HepG2 (cell line): ENCODE measurements around the gene FNDC3A. TPM values are rescaled to one million over a fixed set of nuclear protein-coding genes. Genes with fewer than 3 reads are reported as not detected.

Source experiments
- AHDC1 ChIP-seq: sonication (generic); formaldehyde crosslinking; IDR thresholded peaks from 2 replicates; pipeline ENCODE4 v1.5.1; 2020; ENCODE audit warnings: mild to moderate bottlenecking, missing genetic modification reagents, borderline replicate concordance
- CENPX ChIP-seq: sonication (generic); formaldehyde crosslinking; IDR thresholded peaks from 2 replicates; pipeline ENCODE4 v1.9.0; 2021; ENCODE audit warnings: mild to moderate bottlenecking, missing genetic modification reagents, moderate library complexity
- CREB3 ChIP-seq: sonication (generic); formaldehyde crosslinking; IDR thresholded peaks from 2 replicates; pipeline ENCODE4 v1.5.0; 2020; ENCODE audit warnings: missing genetic modification reagents
- KDM5B ChIP-seq: sonication (generic); formaldehyde crosslinking; IDR thresholded peaks from 2 replicates; pipeline ENCODE4 v1.4.0; 2020; ENCODE audit warnings: missing genetic modification reagents, mild to moderate bottlenecking, borderline replicate concordance
- KMT2B ChIP-seq: IDR thresholded peaks from 2 replicates; pipeline ENCODE4 v1.6.1; 2016; ENCODE audit warnings: missing genetic modification reagents, missing compliant biosample characterization
- LCORL ChIP-seq, 2 experiments: fragments of 450-650 bp in 1 of 2; sonication (generic) in 1 of 2; formaldehyde crosslinking in 1 of 2; IDR thresholded peaks; 2 replicates each; pipeline versions ENCODE4 v1.5.0 to v1.6.1; 2017 to 2020; ENCODE audit warnings: antibody characterized with exemption in 1 of 2, missing genetic modification reagents in 1 of 2
- MAX ChIP-seq: IDR thresholded peaks from 2 replicates; pipeline ENCODE4 v1.6.1; 2012; ENCODE audit warnings: inconsistent platforms
- NFYB ChIP-seq: sonication (generic); formaldehyde crosslinking; IDR thresholded peaks from 2 replicates; pipeline ENCODE4 v1.4.0; 2020; ENCODE audit warnings: missing genetic modification reagents
- PRPF4 ChIP-seq: fragments of 200-400 bp; formaldehyde crosslinking; IDR thresholded peaks from 2 replicates; pipeline ENCODE4 v1.6.1; 2016; ENCODE audit warnings: low read length, low read depth; ENCODE audit not compliant: poor library complexity, severe bottlenecking
- SP140L ChIP-seq: sonication (generic); formaldehyde crosslinking; IDR thresholded peaks from 2 replicates; pipeline ENCODE4 v1.4.0; 2020; ENCODE audit warnings: missing genetic modification reagents, borderline replicate concordance
- TEAD3 ChIP-seq: optimal IDR thresholded peaks from 2 replicates; pipeline ENCODE3; 2016; ENCODE audit warnings: borderline replicate concordance
- ZFP36 ChIP-seq: fragments of 150-350 bp; IDR thresholded peaks from 2 replicates; pipeline ENCODE4 v1.6.1; 2018; ENCODE audit warnings: borderline replicate concordance, low read length, low read depth; ENCODE audit not compliant: partially characterized antibody
- ZFP91 ChIP-seq: sonication (generic); formaldehyde crosslinking; IDR thresholded peaks from 2 replicates; pipeline ENCODE4 v1.9.0; 2022; ENCODE audit warnings: missing genetic modification reagents, mild to moderate bottlenecking, borderline replicate concordance
- ZNF235 ChIP-seq: sonication (generic); formaldehyde crosslinking; IDR thresholded peaks from 2 replicates; pipeline ENCODE4 v1.8.1; 2023; ENCODE audit warnings: mild to moderate bottlenecking, missing genetic modification reagents, borderline replicate concordance
- ZNF30 ChIP-seq: sonication (generic); formaldehyde crosslinking; IDR thresholded peaks from 2 replicates; pipeline ENCODE4 v1.5.0; 2020; ENCODE audit warnings: mild to moderate bottlenecking, missing genetic modification reagents
- ZNF326 ChIP-seq: sonication (generic); formaldehyde crosslinking; IDR thresholded peaks from 2 replicates; pipeline ENCODE4 v1.4.0; 2020; ENCODE audit warnings: missing genetic modification reagents, borderline replicate concordance
- ZNF34 ChIP-seq: sonication (generic); formaldehyde crosslinking; IDR thresholded peaks from 2 replicates; pipeline ENCODE4 v1.4.0; 2020; ENCODE audit warnings: mild to moderate bottlenecking, missing genetic modification reagents, borderline replicate concordance
- ZNF430 ChIP-seq: sonication (generic); formaldehyde crosslinking; IDR thresholded peaks from 2 replicates; pipeline ENCODE4 v1.9.0; 2021; ENCODE audit warnings: mild to moderate bottlenecking, missing genetic modification reagents
- ZNF547 ChIP-seq: sonication (generic); formaldehyde crosslinking; IDR thresholded peaks from 2 replicates; pipeline ENCODE4 v1.5.1; 2020; ENCODE audit warnings: mild to moderate bottlenecking, missing genetic modification reagents
- ZNF615 ChIP-seq: sonication (generic); formaldehyde crosslinking; IDR thresholded peaks from 2 replicates; pipeline ENCODE4 v1.5.0; 2020; ENCODE audit warnings: mild to moderate bottlenecking, missing genetic modification reagents, borderline replicate concordance
- polyA plus RNA-seq, 8 experiments: library from polyadenylated mRNA; depleted of rRNA in 3 of 8; stranded (reverse) in 7 of 8; unstranded in 1 of 8; fragments of >200 nt; fragmentation: Illumina TruSeq in 4 of 8; extraction: Trizol in 4 of 8; gene quantifications; 2 replicates each; pipeline versions ENCODE4 v1.2.1 to v1.2.3, GENCODE V29; 2011 to 2016; ENCODE audit warnings: low read depth in 4 of 8, missing spikeins in 1 of 8, mixed read lengths in 1 of 8; ENCODE audit not compliant: insufficient read depth in 1 of 8
- total RNA-seq, 5 experiments: library from RNA; depleted of rRNA; stranded (reverse); fragments of >200 nt; fragmentation: Illumina TruSeq; extraction: Trizol; gene quantifications; 2 replicates each; pipeline ENCODE4 v1.2.3, GENCODE V29; 2016; ENCODE audit warnings: low read depth in 1 of 5

The FNDC3A gene
- total and polyA plus RNA-seq, 2 of the 13 experiments (the other 11 are each of a cell fraction or from before 2014, with no cell fraction given) = 36.7 to 39.3 TPM

- TF ChIP-seq LCORL (IDR thresholded peaks at IDR 0.05) = no peak
- TF ChIP-seq LCORL (CRISPR knock-in tag; IDR thresholded peaks at IDR 0.05) = peak; percentile 28; the same call in 1 of the 2 replicates
- peak; percentile 79 for TF ChIP-seq ZNF547
- peak; percentile 97 for TF ChIP-seq KMT2B
- TF ChIP-seq ZNF34 = no peak
- no peak for TF ChIP-seq CREB3 (CRISPR knock-in tag)
- TF ChIP-seq ZNF615 = 0 out of 2 replicates have a peak, but pooled peaks have one; percentile 48
- no peak for TF ChIP-seq ZNF326 (CRISPR knock-in tag)
- no peak for TF ChIP-seq ZFP36
- peak; percentile 67; the same call in 1 of the 2 replicates for TF ChIP-seq KDM5B (CRISPR knock-in tag)
- TF ChIP-seq CENPX (CRISPR knock-in tag) = no peak
- peak; percentile 8 for TF ChIP-seq TEAD3 (CRISPR knock-in tag)
- TF ChIP-seq SP140L (CRISPR knock-in tag) = no peak
- TF ChIP-seq ZFP91 = peak; percentile 83; the same call in 1 of the 2 replicates
- 0 out of 2 replicates have a peak, but pooled peaks have one; percentile 20 for TF ChIP-seq ZNF235
- peak; percentile 52 for TF ChIP-seq NFYB (CRISPR knock-in tag)
- TF ChIP-seq ZNF430 = no peak
- TF ChIP-seq AHDC1 (CRISPR knock-in tag) = no peak
- no peak for TF ChIP-seq PRPF4
- no peak for TF ChIP-seq ZNF30 (CRISPR knock-in tag)
- TF ChIP-seq MAX = 0 out of 2 replicates have a peak, but pooled peaks have one; percentile 52
These were observed 272.2 kb downstream of the FNDC3A start, which contains the start of gene CDADC1 (continued) for GRCh38 chr13:49247643-49248621.
